Caco-2 (cell line): Measurements from ENCODE around the gene TRAPPC4. TPM values are rescaled to one million over a fixed set of nuclear protein-coding genes. Genes with fewer than 3 reads are reported as not detected.

Experiments used
- BruUV-seq: library from RNA; stranded (reverse); fragments of 400-500 nt; replicated peaks from 2 replicates; lab custom pipeline; 2021; lab: Mats Ljungman, UMichigan
- CTCF ChIA-PET: fragments of 300-600 bp; sonication (Branson Sonifier 250); formaldehyde crosslinking; loops from one replicate; lab custom pipeline; 2022; ENCODE audit warnings: antibody characterized with exemption; lab: Charles Lee
- POLR2A ChIA-PET: fragments of 300-600 bp; sonication (Branson Sonifier 250); formaldehyde crosslinking; loops from one replicate; lab custom pipeline; 2022; ENCODE audit warnings: antibody characterized with exemption; lab: Charles Lee
- DNase-seq, 2 experiments: peaks; one replicate each; pipeline versions ENCODE4 v3.0.0 to v3.0.0-alpha.2; 2020 to 2022
- H3K27me3 ChIP-seq: replicated peaks from 2 replicates; pipeline ENCODE4 v1.6.0; 2011; ENCODE audit warnings: low read length; ENCODE audit not compliant: control insufficient read depth, insufficient read depth
- H3K36me3 ChIP-seq: 2 replicates; pipeline ENCODE4 v1.5.1; 2011; ENCODE audit warnings: low read length; ENCODE audit not compliant: control insufficient read depth, insufficient read depth
- H3K4me1 ChIP-seq: fragments of 250-450 bp; sonication (Bioruptor Pico); 2 replicates; pipeline ENCODE4 v1.5.1; 2020; ENCODE audit warnings: mild to moderate bottlenecking
- H3K4me3 ChIP-seq: 2 replicates; pipeline ENCODE4 v1.5.1; 2011; ENCODE audit warnings: low read depth, mild to moderate bottlenecking, control low read depth, low read length
- H3K9me3 ChIP-seq: fragments of 250-450 bp; sonication (Bioruptor Pico); 2 replicates; pipeline ENCODE4 v1.5.1; 2020; ENCODE audit warnings: mild to moderate bottlenecking, moderate library complexity
- H3K27ac Mint-ChIP-seq: one replicate; pipeline ENCODE4 v1.8.0; 2022; ENCODE audit warnings: mixed read lengths; ENCODE audit not compliant: unreplicated experiment
- H3K27me3 Mint-ChIP-seq: one replicate; pipeline ENCODE4 v1.8.0; 2022; ENCODE audit warnings: mixed read lengths; ENCODE audit not compliant: insufficient read depth, unreplicated experiment
- H3K36me3 Mint-ChIP-seq: one replicate; pipeline ENCODE4 v1.8.0; 2022; ENCODE audit warnings: mild to moderate bottlenecking, mixed read lengths; ENCODE audit not compliant: insufficient read depth, unreplicated experiment
- H3K4me1 Mint-ChIP-seq: one replicate; pipeline ENCODE4 v1.8.0; 2022; ENCODE audit warnings: low read depth, mixed read lengths; ENCODE audit not compliant: unreplicated experiment
- H3K4me3 Mint-ChIP-seq: one replicate; pipeline ENCODE4 v1.8.0; 2022; ENCODE audit warnings: mild to moderate bottlenecking, moderate library complexity, mixed read lengths; ENCODE audit not compliant: unreplicated experiment
- H3K9me3 Mint-ChIP-seq: one replicate; pipeline ENCODE4 v1.8.0; 2022; ENCODE audit warnings: mixed read lengths; ENCODE audit not compliant: unreplicated experiment
- intact Hi-C: fragments of 100-400 bp; cut with micrococcal nuclease; formaldehyde crosslinking; loops from one replicate; pipeline ENCODE4 v1.10.0; 2022; ENCODE audit not compliant: unreplicated experiment
- total RNA-seq: library from RNA; stranded (reverse); gene quantifications from 2 replicates; pipeline ENCODE4 v1.2.3, GENCODE V29; 2022
- TF ChIP-seq, protein P1 (sequence below), 2 experiments: fragments of 200-600 bp in 1 of 2; IDR thresholded peaks; 1 replicate in 1 of 2; 2 replicates in 1 of 2; pipeline versions ENCODE4 v1.5.1 to v1.8.0; 2011 to 2022; ENCODE audit warnings: antibody characterized with exemption in 1 of 2, control low read depth in 1 of 2, inconsistent platforms in 1 of 2, low read depth in 1 of 2, low read length in 1 of 2, mild to moderate bottlenecking in 1 of 2, moderate library complexity in 1 of 2; ENCODE audit not compliant: insufficient read depth in 1 of 2, severe bottlenecking in 1 of 2, unreplicated experiment in 1 of 2

The TRAPPC4 gene
- total RNA-seq, 1 experiment from 2014 or later, result 118 TPM

DNA sequence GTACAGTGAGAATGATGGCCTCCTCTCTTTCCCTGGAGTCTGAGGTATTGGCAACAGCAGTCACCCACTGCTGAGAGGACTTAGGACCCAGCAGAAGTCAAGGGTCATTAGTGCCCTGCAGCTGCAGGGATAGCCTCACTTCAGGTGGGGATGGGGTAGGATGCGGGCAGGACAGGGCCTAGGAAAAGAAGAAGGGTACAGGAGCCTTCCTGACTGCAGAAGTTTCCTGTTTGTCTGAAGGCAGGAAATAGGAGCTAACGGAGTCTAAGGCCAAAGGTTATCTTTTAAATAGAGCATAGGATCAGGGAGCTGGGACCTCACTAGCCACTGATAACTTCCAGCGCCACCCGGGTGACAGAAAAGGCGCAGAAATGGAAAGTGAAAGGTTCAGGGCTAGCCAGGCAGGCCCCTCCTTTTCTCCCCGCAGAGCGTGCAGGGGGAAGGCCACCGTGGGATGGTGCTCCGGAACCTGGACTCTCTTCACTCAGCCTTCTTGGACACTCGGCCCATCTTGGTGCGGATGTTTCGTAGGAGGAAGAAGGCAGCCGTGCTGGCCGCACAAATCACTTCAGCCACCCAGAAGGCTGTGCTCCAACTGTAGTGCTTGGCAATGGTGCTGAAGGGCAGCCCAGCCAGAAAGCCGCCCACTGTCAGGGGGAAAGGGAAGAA is 6.0 kb downstream of the TRAPPC4 start:
- Mint-ChIP-seq H3K9me3 (no peaks in the 10 kb centered on the region), H3K27ac (peak overlapping the region; percentile 11), H3K4me1 (peaks cover 69% of the 10 kb centered on the region), H3K36me3 (peaks cover 90% of the 10 kb centered on the region), H3K4me3 (peak overlapping the region; percentile 7), H3K27me3 (no peaks in the 10 kb centered on the region)
- ChIA-PET POLR2A (no interaction called here), CTCF (interaction anchor here (0.5 kb wide), 1 partner anchor 337 kb away, joined by 3 read pairs; no protein-coding TSS in a partner anchor)
- BruUV-seq, result TSS peak; percentile 4
- Histone ChIP-seq H3K4me3 (no peak overlapping the region), H3K9me3 (no peaks in the 10 kb centered on the region), H3K4me1 (peaks cover 87% of the 10 kb centered on the region), H3K27me3 (no peaks in the 10 kb centered on the region), H3K36me3 (peaks cover 22% of the 10 kb centered on the region)
- DNase-seq, result no peak
- intact Hi-C loops, result no loop called here
- TF ChIP-seq, protein P1, sequence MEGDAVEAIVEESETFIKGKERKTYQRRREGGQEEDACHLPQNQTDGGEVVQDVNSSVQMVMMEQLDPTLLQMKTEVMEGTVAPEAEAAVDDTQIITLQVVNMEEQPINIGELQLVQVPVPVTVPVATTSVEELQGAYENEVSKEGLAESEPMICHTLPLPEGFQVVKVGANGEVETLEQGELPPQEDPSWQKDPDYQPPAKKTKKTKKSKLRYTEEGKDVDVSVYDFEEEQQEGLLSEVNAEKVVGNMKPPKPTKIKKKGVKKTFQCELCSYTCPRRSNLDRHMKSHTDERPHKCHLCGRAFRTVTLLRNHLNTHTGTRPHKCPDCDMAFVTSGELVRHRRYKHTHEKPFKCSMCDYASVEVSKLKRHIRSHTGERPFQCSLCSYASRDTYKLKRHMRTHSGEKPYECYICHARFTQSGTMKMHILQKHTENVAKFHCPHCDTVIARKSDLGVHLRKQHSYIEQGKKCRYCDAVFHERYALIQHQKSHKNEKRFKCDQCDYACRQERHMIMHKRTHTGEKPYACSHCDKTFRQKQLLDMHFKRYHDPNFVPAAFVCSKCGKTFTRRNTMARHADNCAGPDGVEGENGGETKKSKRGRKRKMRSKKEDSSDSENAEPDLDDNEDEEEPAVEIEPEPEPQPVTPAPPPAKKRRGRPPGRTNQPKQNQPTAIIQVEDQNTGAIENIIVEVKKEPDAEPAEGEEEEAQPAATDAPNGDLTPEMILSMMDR (IDR thresholded peaks at IDR 0.05; ENCODE audit: insufficient read depth in 1 of 2, low read depth in 1 of 2, low read length in 1 of 2, severe bottlenecking in 1 of 2, unreplicated experiment in 1 of 2), result no peak

DNA sequence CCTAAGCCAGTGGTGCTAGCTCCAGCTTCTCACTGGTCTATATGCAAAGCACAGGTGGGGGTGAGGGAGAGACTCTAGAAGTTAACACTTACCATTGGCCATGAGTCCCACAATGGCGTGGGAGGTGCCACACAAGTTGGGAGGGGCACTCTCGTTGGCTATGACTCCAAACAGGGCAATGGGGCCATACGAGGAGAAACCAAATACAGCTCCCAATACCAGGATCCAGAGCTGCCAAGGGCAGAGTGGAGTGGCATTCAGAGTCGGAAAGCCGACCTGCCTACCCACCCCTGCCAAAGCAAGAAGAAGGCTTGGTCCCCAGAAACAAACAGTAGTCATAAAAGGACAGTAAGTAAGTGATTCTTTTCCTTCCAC is 6.5 kb downstream of the TRAPPC4 start:
- CTCF ChIA-PET, result no interaction called here
- no peaks in the 10 kb centered on the region for H3K9me3 Mint-ChIP-seq
- TF ChIP-seq, protein P1 (IDR thresholded peaks at IDR 0.05; ENCODE audit: insufficient read depth in 1 of 2, low read depth in 1 of 2, low read length in 1 of 2, severe bottlenecking in 1 of 2, unreplicated experiment in 1 of 2), result no peak
- peaks cover 70% of the 10 kb centered on the region for H3K4me1 Mint-ChIP-seq
- H3K36me3 ChIP-seq, result peaks cover 22% of the 10 kb centered on the region
- peaks cover 82% of the 10 kb centered on the region for H3K4me1 ChIP-seq
- POLR2A ChIA-PET, result no interaction called here
- BruUV-seq, result no TSS peak
- no peak overlapping the region for H3K4me3 ChIP-seq
- peak overlapping the region; percentile 11 for H3K27ac Mint-ChIP-seq
- no peaks in the 10 kb centered on the region for H3K27me3 Mint-ChIP-seq
- H3K9me3 ChIP-seq, result no peaks in the 10 kb centered on the region
- H3K27me3 ChIP-seq, result no peaks in the 10 kb centered on the region
- no peak overlapping the region for H3K4me3 Mint-ChIP-seq
- intact Hi-C loops, result no loop called here
- no peak for DNase-seq
- peaks cover 90% of the 10 kb centered on the region for H3K36me3 Mint-ChIP-seq

DNA sequence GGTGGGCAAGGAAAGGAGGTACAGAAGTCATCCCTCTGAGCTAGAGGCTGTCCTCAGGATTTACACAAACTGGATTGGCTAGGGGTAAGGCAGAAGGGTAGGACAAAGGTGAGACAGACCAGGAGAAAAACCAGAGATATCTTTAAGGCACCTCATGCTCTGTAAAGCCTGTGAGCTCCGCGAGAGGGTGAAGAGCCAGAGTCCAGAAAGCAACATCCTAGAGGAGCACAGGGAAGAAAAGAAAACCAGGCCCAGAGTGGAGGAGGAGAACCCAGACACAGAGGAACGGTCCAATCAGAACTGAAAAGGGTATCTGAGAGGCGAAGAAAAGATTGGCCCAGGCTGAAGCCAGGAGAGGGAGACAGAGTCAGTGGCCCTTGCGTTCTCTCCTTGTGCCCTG is 7.0 kb downstream of the TRAPPC4 start:
- H3K27ac Mint-ChIP-seq, result peak overlapping the region; percentile 11
- peaks cover 90% of the 10 kb centered on the region for H3K36me3 Mint-ChIP-seq
- DNase-seq, result no peak
- BruUV-seq, result no TSS peak
- no peak overlapping the region for H3K4me3 Mint-ChIP-seq
- TF ChIP-seq, protein P1 (IDR thresholded peaks at IDR 0.05; ENCODE audit: insufficient read depth in 1 of 2, low read depth in 1 of 2, low read length in 1 of 2, severe bottlenecking in 1 of 2, unreplicated experiment in 1 of 2), result no peak
- Histone ChIP-seq H3K36me3 (peaks cover 21% of the 10 kb centered on the region), H3K9me3 (no peaks in the 10 kb centered on the region), H3K4me3 (no peak overlapping the region), H3K27me3 (no peaks in the 10 kb centered on the region), H3K4me1 (peaks cover 82% of the 10 kb centered on the region)
- ChIA-PET POLR2A (no interaction called here), CTCF (no interaction called here)
- intact Hi-C loops, result no loop called here
- no peaks in the 10 kb centered on the region for H3K27me3 Mint-ChIP-seq
- H3K4me1 Mint-ChIP-seq, result peaks cover 68% of the 10 kb centered on the region
- no peaks in the 10 kb centered on the region for H3K9me3 Mint-ChIP-seq
